SW 1271 (cell line): Measurements from ENCODE around the gene TGFBR3.

Source experiments
- DNase-seq, 2 experiments: peaks; one replicate each; lab custom pipeline; 2025; lab: John Stamatoyannopoulos, UW

The TGFBR3 gene

GRCh38 chr1:91635763-91636162 lies 250.2 kb downstream of the TGFBR3 start:
- DNase-seq, result no peak

GRCh38 chr1:91633438-91633837 lies 252.5 kb downstream of the TGFBR3 start:
- no peak for DNase-seq

- no peak for DNase-seq
Observed at GRCh38 chr1:91631718-91632330, 254.1 kb downstream of the TGFBR3 start.

- DNase-seq, result no peak
Observed at GRCh38 chr1:91630803-91631202, 255.1 kb downstream of the TGFBR3 start.
